Trophoblast cell (in vitro differentiated cells and primary cell): ENCODE measurements around the gene STARD10.

ENCODE experiments used
- DNase-seq, 2 donors: peaks; one replicate each; pipeline ENCODE4 v3.0.0-alpha.2; 2016
- H2AFZ ChIP-seq: 2 replicates; pipeline ENCODE4 v1.6.1; 2013; ENCODE audit warnings: low read length, moderate library complexity, mild to moderate bottlenecking; ENCODE audit not compliant: insufficient read depth, poor library complexity
- H2AK5ac ChIP-seq: 2 replicates; pipeline ENCODE4 v1.6.1; 2013; ENCODE audit warnings: mild to moderate bottlenecking, low read length
- H2BK120ac ChIP-seq: 2 replicates; pipeline ENCODE4 v1.6.1; 2013; ENCODE audit warnings: low read length, mild to moderate bottlenecking, moderate library complexity; ENCODE audit not compliant: insufficient read depth, poor library complexity
- H2BK12ac ChIP-seq: 2 replicates; pipeline ENCODE4 v1.6.1; 2013; ENCODE audit warnings: mild to moderate bottlenecking, low read length, moderate library complexity
- H2BK5ac ChIP-seq: 2 replicates; pipeline ENCODE4 v1.6.1; 2013; ENCODE audit warnings: low read length, low read depth, moderate library complexity, mild to moderate bottlenecking; ENCODE audit not compliant: poor library complexity
- H3K14ac ChIP-seq: 2 replicates; pipeline ENCODE4 v1.6.1; 2013; ENCODE audit warnings: mild to moderate bottlenecking, low read length
- H3K18ac ChIP-seq: 2 replicates; pipeline ENCODE4 v1.6.1; 2013; ENCODE audit warnings: mild to moderate bottlenecking, low read length
- H3K23ac ChIP-seq: 2 replicates; pipeline ENCODE4 v1.6.1; 2013; ENCODE audit warnings: low read length
- H3K27ac ChIP-seq: 2 replicates; pipeline ENCODE4 v1.5.1; 2013; ENCODE audit warnings: low read depth, mild to moderate bottlenecking, inconsistent platforms, low read length, moderate library complexity
- H3K27me3 ChIP-seq: 2 replicates; pipeline ENCODE4 v1.6.1; 2013; ENCODE audit warnings: inconsistent platforms, mild to moderate bottlenecking, low read length, moderate library complexity; ENCODE audit not compliant: insufficient read depth
- H3K36me3 ChIP-seq, 2 experiments: 1 replicate in 1 of 2; 2 replicates in 1 of 2; pipeline ENCODE4 v1.6.1; 2013; ENCODE audit warnings: low read length in 2 of 2, mild to moderate bottlenecking in 2 of 2, moderate library complexity in 1 of 2; ENCODE audit not compliant: insufficient read depth in 2 of 2, control insufficient read depth in 1 of 2
- H3K4ac ChIP-seq: 2 replicates; pipeline ENCODE4 v1.6.1; 2013; ENCODE audit warnings: low read depth, mild to moderate bottlenecking, low read length, moderate library complexity
- H3K4me1 ChIP-seq, 2 experiments: 1 replicate in 1 of 2; 2 replicates in 1 of 2; pipeline ENCODE4 v1.6.1; 2013; ENCODE audit warnings: low read length in 2 of 2, mild to moderate bottlenecking in 2 of 2, moderate library complexity in 1 of 2; ENCODE audit not compliant: insufficient read depth in 2 of 2, control insufficient read depth in 1 of 2
- H3K4me2 ChIP-seq: 2 replicates; pipeline ENCODE4 v1.6.1; 2013; ENCODE audit warnings: inconsistent platforms, mild to moderate bottlenecking, low read length, moderate library complexity
- H3K4me3 ChIP-seq: 2 replicates; pipeline ENCODE4 v1.5.1; 2013; ENCODE audit warnings: mild to moderate bottlenecking, low read depth, low read length, inconsistent platforms
- H3K79me1 ChIP-seq: one replicate; pipeline ENCODE4 v1.6.1; 2013; ENCODE audit warnings: low read length
- H3K79me2 ChIP-seq: 2 replicates; pipeline ENCODE4 v1.6.1; 2013; ENCODE audit warnings: low read length, mild to moderate bottlenecking; ENCODE audit not compliant: control insufficient read depth, insufficient read depth, poor library complexity
- H3K9ac ChIP-seq: 2 replicates; pipeline ENCODE4 v1.6.1; 2013; ENCODE audit warnings: mild to moderate bottlenecking, low read length
- H3K9me3 ChIP-seq: 2 replicates; pipeline ENCODE4 v1.6.1; 2013; ENCODE audit warnings: low read depth, mild to moderate bottlenecking, control low read depth, inconsistent platforms, low read length; ENCODE audit not compliant: insufficient read depth
- H4K12ac ChIP-seq: 2 replicates; pipeline ENCODE4 v1.6.1; 2013; ENCODE audit warnings: low read depth, mild to moderate bottlenecking, low read length, moderate library complexity
- H4K8ac ChIP-seq: 2 replicates; pipeline ENCODE4 v1.6.1; 2013; ENCODE audit warnings: low read depth, mild to moderate bottlenecking, low read length, moderate library complexity
- H4K91ac ChIP-seq: one replicate; pipeline ENCODE4 v1.6.1; 2013; ENCODE audit warnings: low read depth, mild to moderate bottlenecking, low read length, moderate library complexity
- WGBS: extraction: QIAGEN DNeasy Blood & Tissue Kit; methylation state at CpG from one replicate; pipeline ENCODE4 v1.1.7; 2013; ENCODE audit warnings: missing lambda C conversion rate; ENCODE audit not compliant: insufficient read length, insufficient coverage; ENCODE audit errors: extremely low coverage; 5-methylcytosine and 5-hydroxymethylcytosine counted together

STARD10 gene

DNA sequence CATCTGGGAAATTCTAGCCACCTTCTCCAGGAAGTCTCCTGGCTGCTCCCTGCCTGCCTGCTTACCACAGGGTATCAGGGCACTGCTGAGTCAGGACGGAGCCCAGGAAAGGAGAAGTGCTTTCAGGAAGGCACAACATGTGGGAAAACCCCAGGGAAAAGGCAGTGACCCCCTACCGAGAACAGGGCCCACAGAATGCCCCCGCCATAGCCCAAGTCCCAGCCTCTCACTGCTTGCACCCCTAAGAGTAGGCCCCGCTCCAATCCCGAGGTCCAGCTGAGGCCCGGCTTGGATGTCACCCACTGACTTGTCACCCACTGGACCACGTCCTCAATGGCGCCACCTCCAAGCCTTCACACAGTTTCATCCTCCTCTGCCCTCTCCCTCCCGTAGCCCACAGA lies 75.7 kb downstream of the STARD10 start:
- no peak overlapping the region for H4K12ac ChIP-seq
- no peaks in the 10 kb centered on the region for H3K36me3 ChIP-seq
- H4K91ac ChIP-seq: no peak overlapping the region
- H3K23ac ChIP-seq: no peak overlapping the region
- DNase-seq: no peak
- no peak overlapping the region for H3K14ac ChIP-seq
- H3K4me2 ChIP-seq: no peak overlapping the region
- no peak overlapping the region for H2BK120ac ChIP-seq
- H3K27me3 ChIP-seq: no peaks in the 10 kb centered on the region
- no CpG with 5 or more reads among the region's 9 CpGs for WGBS
- no peak overlapping the region for H2BK12ac ChIP-seq
- peaks cover 19 to 28% of the 10 kb centered on the region in 2 experiments for H3K4me1 ChIP-seq
- no peak overlapping the region for H2AK5ac ChIP-seq
- H3K18ac ChIP-seq: no peak overlapping the region
- peaks cover 1% of the 10 kb centered on the region for H3K79me2 ChIP-seq
- H2AFZ ChIP-seq: no peak overlapping the region
- H3K79me1 ChIP-seq: peaks cover 10% of the 10 kb centered on the region
- no peak overlapping the region for H3K9ac ChIP-seq
- peaks cover 2% of the 10 kb centered on the region for H3K9me3 ChIP-seq
- H3K4ac ChIP-seq: no peak overlapping the region
- no peak overlapping the region for H4K8ac ChIP-seq
- H3K27ac ChIP-seq: no peak overlapping the region
- H2BK5ac ChIP-seq: no peak overlapping the region
- H3K4me3 ChIP-seq: no peak overlapping the region

DNA sequence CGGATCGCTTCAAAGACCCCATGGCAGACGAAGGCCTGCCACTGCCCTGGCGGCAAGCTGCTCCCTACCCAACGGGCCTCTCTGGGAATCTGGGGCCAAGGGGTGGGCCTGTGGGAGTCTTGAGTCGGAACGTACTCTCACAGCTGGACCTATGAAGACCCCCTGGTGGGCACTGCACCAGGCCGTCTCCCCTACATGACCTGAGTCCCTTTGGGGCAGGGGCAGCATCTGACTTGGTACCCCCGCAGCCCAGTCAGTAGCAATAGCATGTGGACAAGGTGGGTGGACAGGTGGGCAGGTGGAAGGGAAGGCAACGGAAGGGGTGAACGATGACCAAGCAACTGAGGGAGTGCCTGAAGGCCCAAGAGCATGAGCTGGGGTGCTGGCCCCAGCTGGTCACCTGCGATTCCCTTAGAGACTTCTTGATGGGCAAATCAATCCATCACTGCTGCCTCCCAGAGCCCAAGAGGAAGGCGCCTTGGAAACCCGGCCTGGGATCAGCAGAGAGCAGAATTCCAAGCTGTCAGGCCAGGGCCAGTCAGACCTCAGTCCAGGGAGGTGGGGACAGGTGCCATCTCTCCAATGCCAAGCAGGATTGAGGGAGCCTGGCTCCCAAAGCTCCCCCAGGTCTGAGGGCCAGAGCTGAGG lies 76.9 kb downstream of the STARD10 start:
- Histone ChIP-seq H3K4me1 (peaks cover 19 to 31% of the 10 kb centered on the region in 2 experiments), H3K36me3 (no peaks in the 10 kb centered on the region), H3K14ac (no peak overlapping the region), H3K18ac (no peak overlapping the region), H3K4me2 (no peak overlapping the region), H3K27ac (no peak overlapping the region), H4K91ac (no peak overlapping the region), H2AK5ac (no peak overlapping the region), H3K27me3 (no peaks in the 10 kb centered on the region), H2AFZ (no peak overlapping the region), H3K4ac (no peak overlapping the region), H3K23ac (no peak overlapping the region), H3K9me3 (peaks cover 2% of the 10 kb centered on the region), H3K79me2 (peaks cover 5% of the 10 kb centered on the region), H2BK120ac (no peak overlapping the region), H3K9ac (no peak overlapping the region), H2BK12ac (no peak overlapping the region), H2BK5ac (no peak overlapping the region), H4K12ac (no peak overlapping the region), H3K79me1 (peaks cover 4% of the 10 kb centered on the region), H4K8ac (no peak overlapping the region), H3K4me3 (no peak overlapping the region)
- DNase-seq: no peak
- WGBS: no CpG with 5 or more reads among the region's 14 CpGs

DNA sequence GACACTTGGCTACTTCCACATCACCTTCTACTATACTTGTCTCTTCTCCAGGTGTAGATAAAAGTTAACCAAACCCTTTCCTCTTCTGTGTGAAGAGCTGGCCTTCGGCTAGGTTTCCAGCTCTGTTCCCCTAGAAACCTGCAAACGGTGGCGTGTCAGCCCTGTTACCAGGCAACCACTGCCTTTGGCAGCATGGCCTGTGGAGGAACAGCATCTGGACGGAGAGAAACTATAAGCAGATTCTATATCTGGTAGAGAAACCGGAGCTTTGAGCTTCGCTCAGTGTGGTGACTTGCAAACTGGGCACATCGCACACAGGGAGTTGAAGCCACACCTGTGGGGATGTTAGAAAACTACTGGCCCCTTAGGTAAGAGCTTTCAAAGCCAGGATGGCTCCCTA lies 77.6 kb downstream of the STARD10 start:
- H3K4ac ChIP-seq: no peak overlapping the region
- no peak overlapping the region for H3K14ac ChIP-seq
- DNase-seq: no peak
- no CpG with 5 or more reads among the region's 7 CpGs for WGBS
- peaks cover 3% of the 10 kb centered on the region for H3K79me2 ChIP-seq
- no peak overlapping the region for H3K4me3 ChIP-seq
- H4K91ac ChIP-seq: no peak overlapping the region
- H2AFZ ChIP-seq: no peak overlapping the region
- no peak overlapping the region for H2BK12ac ChIP-seq
- H3K9me3 ChIP-seq: peaks cover 2% of the 10 kb centered on the region
- H3K79me1 ChIP-seq: no peaks in the 10 kb centered on the region
- H4K12ac ChIP-seq: no peak overlapping the region
- H4K8ac ChIP-seq: no peak overlapping the region
- H2BK120ac ChIP-seq: no peak overlapping the region
- peaks cover 14 to 24% of the 10 kb centered on the region in 2 experiments for H3K4me1 ChIP-seq
- no peak overlapping the region for H3K23ac ChIP-seq
- peaks cover 0 to under 1% of the 10 kb centered on the region in 2 experiments for H3K36me3 ChIP-seq
- H2BK5ac ChIP-seq: no peak overlapping the region
- no peaks in the 10 kb centered on the region for H3K27me3 ChIP-seq
- no peak overlapping the region for H3K9ac ChIP-seq
- H3K4me2 ChIP-seq: no peak overlapping the region
- no peak overlapping the region for H3K27ac ChIP-seq
- no peak overlapping the region for H2AK5ac ChIP-seq
- H3K18ac ChIP-seq: no peak overlapping the region

- H2BK120ac ChIP-seq: no peak overlapping the region
- H3K79me1 ChIP-seq: no peaks in the 10 kb centered on the region
- no peak overlapping the region for H3K27ac ChIP-seq
- peaks cover 3 to 5% of the 10 kb centered on the region in 2 experiments for H3K36me3 ChIP-seq
- H3K27me3 ChIP-seq: no peaks in the 10 kb centered on the region
- no peak overlapping the region for H3K14ac ChIP-seq
- peaks cover 3% of the 10 kb centered on the region for H3K79me2 ChIP-seq
- peak overlapping the region; percentile 10 for H3K4me2 ChIP-seq
- H3K4me3 ChIP-seq: no peak overlapping the region
- no peak for DNase-seq
- H3K18ac ChIP-seq: no peak overlapping the region
- peaks cover 7 to 15% of the 10 kb centered on the region in 2 experiments for H3K4me1 ChIP-seq
- no peak overlapping the region for H2BK12ac ChIP-seq
- no CpG with 5 or more reads among the region's 10 CpGs for WGBS
- H3K9me3 ChIP-seq: peaks cover 2% of the 10 kb centered on the region
- H2AFZ ChIP-seq: no peak overlapping the region
- H4K91ac ChIP-seq: no peak overlapping the region
- H3K9ac ChIP-seq: no peak overlapping the region
- no peak overlapping the region for H2AK5ac ChIP-seq
- H3K23ac ChIP-seq: no peak overlapping the region
- H3K4ac ChIP-seq: no peak overlapping the region
- no peak overlapping the region for H4K12ac ChIP-seq
- H4K8ac ChIP-seq: no peak overlapping the region
- H2BK5ac ChIP-seq: no peak overlapping the region
These were observed 81.0 kb downstream of the STARD10 start for GRCh38 chr11:72712841-72713240.
